PC-9 (cell line): ENCODE data around the gene SLC10A1. TPM values are rescaled to one million over a fixed set of nuclear protein-coding genes. Genes with fewer than 3 reads are reported as not detected.

Source experiments
- BruUV-seq: library from RNA; stranded (reverse); fragments of 400-500 nt; replicated peaks from 2 replicates; lab custom pipeline; 2021; lab: Mats Ljungman, UMichigan
- CTCF ChIA-PET: fragments of 300-600 bp; sonication (Branson Sonifier 250); formaldehyde crosslinking; loops from one replicate; lab custom pipeline; 2022; ENCODE audit warnings: antibody characterized with exemption; lab: Charles Lee
- POLR2A ChIA-PET: fragments of 300-600 bp; sonication (Branson Sonifier 250); formaldehyde crosslinking; loops from one replicate; lab custom pipeline; 2022; ENCODE audit warnings: antibody characterized with exemption; ENCODE audit not compliant: unreplicated experiment; lab: Charles Lee
- DNase-seq, 2 experiments: peaks; one replicate each; pipeline versions ENCODE4 v3.0.0 to v3.0.0-alpha.2; 2015 to 2022; ENCODE audit warnings: mixed read lengths in 1 of 2
- H2AFZ ChIP-seq: fragments of 200-600 bp; sonication (generic); 2 replicates; pipeline ENCODE4 v1.8.1; 2017; ENCODE audit warnings: antibody characterized with exemption
- H3F3A ChIP-seq: fragments of 200-600 bp; sonication (generic); 2 replicates; pipeline ENCODE4 v1.8.1; 2017; ENCODE audit warnings: antibody characterized with exemption, mild to moderate bottlenecking, low read depth; ENCODE audit not compliant: insufficient read depth
- H3K27ac ChIP-seq: fragments of 200-600 bp; sonication (generic); 2 replicates; pipeline ENCODE4 v1.6.1; 2016; ENCODE audit warnings: mixed run types
- H3K27me3 ChIP-seq: fragments of 200-600 bp; sonication (generic); 2 replicates; pipeline ENCODE4 v1.6.1; 2016; ENCODE audit warnings: low read depth, mixed run types; ENCODE audit not compliant: insufficient read depth
- H3K36me3 ChIP-seq: fragments of 200-600 bp; sonication (generic); 2 replicates; pipeline ENCODE4 v1.6.1; 2016; ENCODE audit warnings: low read depth, mixed run types
- H3K4me1 ChIP-seq: fragments of 200-600 bp; sonication (generic); replicated peaks from 2 replicates; pipeline ENCODE4 v1.6.1; 2016; ENCODE audit warnings: mixed run types; ENCODE audit not compliant: insufficient read depth
- H3K4me2 ChIP-seq: fragments of 200-600 bp; sonication (generic); 2 replicates; pipeline ENCODE4 v1.6.1; 2017; ENCODE audit warnings: mixed run types
- H3K4me3 ChIP-seq: fragments of 200-600 bp; sonication (generic); 2 replicates; pipeline ENCODE4 v1.6.1; 2016; ENCODE audit warnings: mixed run types
- H3K79me2 ChIP-seq: fragments of 200-600 bp; sonication (generic); 2 replicates; pipeline ENCODE4 v1.6.1; 2017; ENCODE audit warnings: low read depth, mixed run types
- H3K9me2 ChIP-seq: fragments of 200-600 bp; sonication (generic); 2 replicates; pipeline ENCODE4 v1.8.1; 2017; ENCODE audit warnings: mild to moderate bottlenecking; ENCODE audit not compliant: insufficient read depth
- H3K9me3 ChIP-seq: fragments of 200-600 bp; sonication (generic); 2 replicates; pipeline ENCODE4 v1.8.1; 2016; ENCODE audit warnings: low read depth; ENCODE audit not compliant: insufficient read depth
- H4K20me1 ChIP-seq: fragments of 200-600 bp; sonication (generic); 2 replicates; pipeline ENCODE4 v1.8.1; 2017; ENCODE audit not compliant: insufficient read depth
- CTCF ChIP-seq: fragments of 200-600 bp; sonication (generic); conservative IDR thresholded peaks from 2 replicates; pipeline ENCODE4 v1.6.1; 2017; ENCODE audit warnings: mixed run types, antibody characterized with exemption, mild to moderate bottlenecking, moderate library complexity
- EZH2 ChIP-seq: fragments of 200-600 bp; sonication (generic); IDR thresholded peaks from 2 replicates; pipeline ENCODE4 v1.8.0; 2017; ENCODE audit warnings: antibody characterized with exemption, low read depth
- intact Hi-C: fragments of 100-400 bp; cut with micrococcal nuclease; formaldehyde crosslinking; loops from one replicate; pipeline ENCODE4 v1.10.0; 2022; ENCODE audit not compliant: unreplicated experiment
- total RNA-seq: library from RNA; stranded (reverse); gene quantifications from 2 replicates; pipeline ENCODE4 v1.2.3, GENCODE V29; 2021

Gene SLC10A1
- total RNA-seq, 1 experiment from 2014 or later, result not detected

- Histone ChIP-seq H3K27ac (no peak overlapping the region), H3K9me2 (no peaks in the 10 kb centered on the region), H3K79me2 (no peaks in the 10 kb centered on the region), H3K4me1 (no peaks in the 10 kb centered on the region), H4K20me1 (no peaks in the 10 kb centered on the region), H3K4me2 (no peak overlapping the region), H3F3A (no peaks in the 10 kb centered on the region), H2AFZ (no peak overlapping the region), H3K4me3 (no peak overlapping the region), H3K27me3 (peaks cover 28% of the 10 kb centered on the region), H3K9me3 (no peaks in the 10 kb centered on the region), H3K36me3 (no peaks in the 10 kb centered on the region)
- no TSS peak for BruUV-seq
- intact Hi-C loops, result no loop called here
- TF ChIP-seq CTCF (no peak), EZH2 (no peak)
- ChIA-PET CTCF (no interaction called here), POLR2A (no interaction called here)
- no peak for DNase-seq
Observed at GRCh38 chr14:69841656-69842055, 44.6 kb upstream of the SLC10A1 start.

DNA sequence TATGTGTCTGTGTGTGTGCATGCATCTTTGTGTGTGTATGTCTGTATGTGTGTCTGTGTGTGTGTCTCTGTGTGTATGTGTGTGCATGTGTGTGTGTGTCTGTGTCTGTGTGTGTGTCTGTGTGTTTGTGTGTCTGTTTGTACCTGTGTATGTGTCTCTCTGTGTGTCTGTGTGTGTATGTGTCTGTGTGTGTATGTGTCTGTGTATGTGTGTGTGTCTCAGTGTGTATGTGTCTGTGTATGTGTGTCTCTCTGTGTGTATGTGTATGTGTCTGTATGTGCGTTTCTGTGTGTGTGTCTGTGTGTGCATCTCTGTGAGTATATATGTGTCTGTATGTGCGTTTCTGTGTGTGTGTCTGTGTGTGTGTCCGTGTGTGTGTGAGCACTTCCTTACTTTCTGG, 42.6 kb upstream of the SLC10A1 start:
- Histone ChIP-seq H3K4me3 (no peak overlapping the region), H3K9me3 (no peaks in the 10 kb centered on the region), H3K4me1 (no peaks in the 10 kb centered on the region), H3K36me3 (no peaks in the 10 kb centered on the region), H4K20me1 (no peaks in the 10 kb centered on the region), H2AFZ (no peak overlapping the region), H3K79me2 (no peaks in the 10 kb centered on the region), H3K27ac (no peak overlapping the region), H3K4me2 (no peak overlapping the region), H3K9me2 (no peaks in the 10 kb centered on the region), H3K27me3 (peaks cover 28% of the 10 kb centered on the region), H3F3A (no peaks in the 10 kb centered on the region)
- intact Hi-C loops, result no loop called here
- no peak for DNase-seq
- ChIA-PET CTCF (no interaction called here), POLR2A (no interaction called here)
- no peak for TF ChIP-seq EZH2
- no peak for TF ChIP-seq CTCF
- no TSS peak for BruUV-seq

DNA sequence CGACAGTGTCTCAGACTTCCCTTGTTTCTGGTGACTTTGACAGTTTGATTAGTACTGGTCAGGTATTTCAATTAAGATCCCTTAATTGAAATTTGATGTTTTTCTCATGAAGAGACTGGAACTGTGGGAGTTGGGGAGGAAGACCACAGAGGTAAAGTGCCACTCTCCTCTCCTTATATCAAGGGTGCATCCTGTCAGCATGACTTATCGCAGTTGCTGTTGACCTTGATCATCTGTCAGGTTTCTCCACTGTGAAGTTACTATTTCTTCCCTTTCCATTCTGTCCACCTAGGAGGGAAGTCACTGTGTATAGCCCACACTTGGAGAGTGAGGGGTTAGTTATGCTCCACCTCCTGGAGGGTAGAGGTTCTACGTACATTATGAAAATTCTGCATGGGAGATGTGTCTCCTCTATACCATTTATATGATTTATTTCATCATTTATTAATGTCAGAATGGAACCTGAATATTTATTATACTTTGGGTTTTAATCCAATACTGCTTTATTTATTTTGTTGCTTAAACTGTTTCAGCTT, 41.9 kb upstream of the SLC10A1 start:
- Histone ChIP-seq H3K79me2 (no peaks in the 10 kb centered on the region), H3K4me2 (no peak overlapping the region), H4K20me1 (no peaks in the 10 kb centered on the region), H3K27ac (no peak overlapping the region), H3K9me2 (no peaks in the 10 kb centered on the region), H2AFZ (no peak overlapping the region), H3K4me1 (no peaks in the 10 kb centered on the region), H3K9me3 (no peaks in the 10 kb centered on the region), H3F3A (no peaks in the 10 kb centered on the region), H3K4me3 (no peak overlapping the region), H3K36me3 (no peaks in the 10 kb centered on the region), H3K27me3 (peaks cover 28% of the 10 kb centered on the region)
- intact Hi-C loops, result no loop called here
- CTCF ChIA-PET, result no interaction called here
- TF ChIP-seq EZH2 (no peak), CTCF (no peak)
- POLR2A ChIA-PET, result no interaction called here
- BruUV-seq, result no TSS peak
- no peak for DNase-seq
